Measurements from ENCODE around the gene ATP1A3. TPM values are rescaled to one million over a fixed set of nuclear protein-coding genes. Genes with fewer than 3 reads are reported as not detected.

ATP1A3 gene
- polyA plus RNA-seq, 1 of the 3 experiments (the other 2 are of a cell fraction): 0.77 TPM

- H3K9me3 ChIP-seq: no peaks in the 10 kb centered on the region
- DNase-seq: no peak
- no peaks in the 10 kb centered on the region for H3K79me2 ChIP-seq (ENCODE audit: insufficient read depth)
- no peaks in the 10 kb centered on the region; the same call in 1 of the 2 replicates for H3K27me3 ChIP-seq (ENCODE audit: insufficient read depth)
- H3K4me1 ChIP-seq (ENCODE audit: control insufficient read depth in 1 of 2, insufficient read depth in 2 of 2, low read depth in 1 of 2, low read length in 1 of 2): no peaks in the 10 kb centered on the region
- POLR2A ChIA-PET: interaction anchor here (0.6 kb wide), 2 partner anchors 22 to 166 kb away, joined by 3 to 5 read pairs; no protein-coding TSS in a partner anchor
- H3K36me3 ChIP-seq (replicated peaks in 1 of 2; ENCODE audit: control insufficient read depth in 1 of 2, insufficient read depth in 2 of 2, low read length in 1 of 2): no peaks in the 10 kb centered on the region
- H3K4me2 ChIP-seq: no peak overlapping the region
- WGBS (ENCODE audit: low lambda C conversion rate): 62% methylated on average over 7 of the region's 7 CpGs
- no peak overlapping the region for H3K27ac ChIP-seq (ENCODE audit: low read depth in 2 of 2, low read length in 1 of 2)
- no peak overlapping the region for H3K4me3 ChIP-seq (ENCODE audit: low read depth in 2 of 2, low read length in 1 of 2)
- TF ChIP-seq TCF12 (IDR thresholded peaks at IDR 0.05): no peak
- no peak for TF ChIP-seq MXI1 (IDR thresholded peaks at IDR 0.05; ENCODE audit: low read depth, low read length)
- no peak for TF ChIP-seq POLR2AphosphoS5 (IDR thresholded peaks at IDR 0.05; ENCODE audit: low read depth, low read length)
- no peak for TF ChIP-seq IRF3 (IDR thresholded peaks at IDR 0.05; ENCODE audit: low read depth, low read length)
- no peak for TF ChIP-seq EP300 (IDR thresholded peaks at IDR 0.05; ENCODE audit: borderline replicate concordance in 1 of 2, low read depth in 1 of 2, low read length in 1 of 2)
- TF ChIP-seq FOXM1 (IDR thresholded peaks at IDR 0.05; ENCODE audit: low read depth): no peak
- no peaks in the 10 kb centered on the region for H3F3A ChIP-seq (replicated peaks; ENCODE audit: insufficient read depth)
- H4K20me1 ChIP-seq (ENCODE audit: insufficient read depth): no peaks in the 10 kb centered on the region
- CTCF ChIA-PET: interaction anchor here (0.8 to 4.8 kb wide), 6 partner anchors 10 to 72 kb away, joined by 3 to 36 read pairs (median 4); partner anchors contain the start of gene RABAC1
- no peak overlapping the region for H2AFZ ChIP-seq (ENCODE audit: low read depth)
- no peak overlapping the region for H3K9ac ChIP-seq
- no peaks in the 10 kb centered on the region for H3K9me2 ChIP-seq
Measured at GRCh38 chr19:42030645-42031440, 36.8 kb upstream of the ATP1A3 start.

- WGBS (ENCODE audit: low lambda C conversion rate): 60% methylated on average over 8 of the region's 8 CpGs
Measured at GRCh38 chr19:42028304-42029216, 34.5 kb upstream of the ATP1A3 start.

More at GRCh38 chr19:42028304-42029216, 34.5 kb upstream of the ATP1A3 start:
- no peaks in the 10 kb centered on the region for H3K36me3 ChIP-seq (replicated peaks in 1 of 2; ENCODE audit: control insufficient read depth in 1 of 2, insufficient read depth in 2 of 2, low read length in 1 of 2)
- H3K4me3 ChIP-seq (ENCODE audit: low read depth in 2 of 2, low read length in 1 of 2): peak overlapping the region in 1 of 2 experiments; percentile 52; a peak in 1 of 4 replicates
- ChIA-PET POLR2A (interaction anchor here (1.0 kb wide), 1 partner anchor 35 kb away, joined by 3 read pairs; no protein-coding TSS in a partner anchor), CTCF (interaction anchor here (0.6 to 4.8 kb wide), 22 partner anchors 8 to 821 kb away, joined by 3 to 36 read pairs (median 5); partner anchors contain the start of gene RABAC1)
- H3K9me3 ChIP-seq: no peaks in the 10 kb centered on the region
- DNase-seq: peak; percentile 65
- no peaks in the 10 kb centered on the region for H3K79me2 ChIP-seq (ENCODE audit: insufficient read depth)
- H3F3A ChIP-seq (replicated peaks; ENCODE audit: insufficient read depth): no peaks in the 10 kb centered on the region
- H3K9me2 ChIP-seq: no peaks in the 10 kb centered on the region
- no peaks in the 10 kb centered on the region for H4K20me1 ChIP-seq (ENCODE audit: insufficient read depth)
- no peak overlapping the region for H3K27ac ChIP-seq (ENCODE audit: low read depth in 2 of 2, low read length in 1 of 2)
- no peaks in the 10 kb centered on the region for H3K4me1 ChIP-seq (ENCODE audit: control insufficient read depth in 1 of 2, insufficient read depth in 2 of 2, low read depth in 1 of 2, low read length in 1 of 2)
- TF ChIP-seq CTCF (IDR thresholded peaks at IDR 0.05): peak; percentile 56
- TF ChIP-seq GABPA (IDR thresholded peaks at IDR 0.05; ENCODE audit: low read depth): no peak
- no peak overlapping the region for H3K9ac ChIP-seq
- H3K4me2 ChIP-seq: no peak overlapping the region
- no peak overlapping the region for H2AFZ ChIP-seq (ENCODE audit: low read depth)
- no peaks in the 10 kb centered on the region; the same call in 1 of the 2 replicates for H3K27me3 ChIP-seq (ENCODE audit: insufficient read depth)

Data from SK-N-SH (cell line).